GM06990 (cell line): ENCODE results near the gene THADA.

ENCODE experiments used
- DNase-seq: peaks from one replicate; pipeline ENCODE4 v3.0.0-alpha.2; 2011; ENCODE audit not compliant: insufficient read length; ENCODE audit errors: extremely low read depth
- H3K27me3 ChIP-seq: replicated peaks from 2 replicates; pipeline ENCODE4 v1.6.0; 2011; ENCODE audit warnings: low read length; ENCODE audit not compliant: control insufficient read depth, insufficient read depth
- H3K36me3 ChIP-seq: 2 replicates; pipeline ENCODE4 v1.5.1; 2011; ENCODE audit warnings: low read length; ENCODE audit not compliant: control insufficient read depth, insufficient read depth
- H3K4me3 ChIP-seq: replicated peaks from 2 replicates; pipeline ENCODE4 v1.5.1; 2011; ENCODE audit warnings: low read depth, mild to moderate bottlenecking, control low read depth, low read length
- CTCF ChIP-seq: IDR thresholded peaks from 2 replicates; pipeline ENCODE4 v1.5.1; 2011; ENCODE audit warnings: low read length, control low read depth, mild to moderate bottlenecking, inconsistent platforms; ENCODE audit not compliant: insufficient read depth, poor library complexity, severe bottlenecking

Gene THADA

DNA sequence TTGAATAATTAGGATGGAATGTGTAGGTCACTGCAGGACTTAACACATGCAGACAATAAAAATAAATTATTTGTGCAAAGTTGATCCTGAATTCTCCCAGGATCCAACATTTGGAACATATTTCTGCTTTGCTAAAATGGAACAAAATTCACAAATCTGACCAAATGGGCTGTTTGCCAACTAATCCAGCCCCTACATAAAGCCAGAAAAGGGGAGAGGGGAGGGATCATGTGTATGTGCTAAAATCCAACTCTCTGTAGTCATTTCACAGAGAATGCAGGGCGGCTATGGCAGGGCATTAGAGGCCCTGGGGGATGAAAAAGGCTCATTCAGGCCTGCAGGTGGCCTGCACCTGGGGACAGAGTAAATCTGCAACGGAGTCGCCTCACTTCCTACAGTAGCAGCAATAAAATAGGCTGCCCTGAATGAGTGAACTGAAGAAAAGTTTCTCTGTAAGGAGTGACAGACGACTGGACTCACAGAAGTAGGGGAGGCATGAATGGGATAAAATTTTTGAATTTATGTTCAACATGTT is 365.4 kb downstream of the THADA start:
- Histone ChIP-seq H3K36me3 (peaks cover 2% of the 10 kb centered on the region), H3K4me3 (no peak overlapping the region), H3K27me3 (no peaks in the 10 kb centered on the region)
- no peak for TF ChIP-seq CTCF
- DNase-seq, result no peak

DNA sequence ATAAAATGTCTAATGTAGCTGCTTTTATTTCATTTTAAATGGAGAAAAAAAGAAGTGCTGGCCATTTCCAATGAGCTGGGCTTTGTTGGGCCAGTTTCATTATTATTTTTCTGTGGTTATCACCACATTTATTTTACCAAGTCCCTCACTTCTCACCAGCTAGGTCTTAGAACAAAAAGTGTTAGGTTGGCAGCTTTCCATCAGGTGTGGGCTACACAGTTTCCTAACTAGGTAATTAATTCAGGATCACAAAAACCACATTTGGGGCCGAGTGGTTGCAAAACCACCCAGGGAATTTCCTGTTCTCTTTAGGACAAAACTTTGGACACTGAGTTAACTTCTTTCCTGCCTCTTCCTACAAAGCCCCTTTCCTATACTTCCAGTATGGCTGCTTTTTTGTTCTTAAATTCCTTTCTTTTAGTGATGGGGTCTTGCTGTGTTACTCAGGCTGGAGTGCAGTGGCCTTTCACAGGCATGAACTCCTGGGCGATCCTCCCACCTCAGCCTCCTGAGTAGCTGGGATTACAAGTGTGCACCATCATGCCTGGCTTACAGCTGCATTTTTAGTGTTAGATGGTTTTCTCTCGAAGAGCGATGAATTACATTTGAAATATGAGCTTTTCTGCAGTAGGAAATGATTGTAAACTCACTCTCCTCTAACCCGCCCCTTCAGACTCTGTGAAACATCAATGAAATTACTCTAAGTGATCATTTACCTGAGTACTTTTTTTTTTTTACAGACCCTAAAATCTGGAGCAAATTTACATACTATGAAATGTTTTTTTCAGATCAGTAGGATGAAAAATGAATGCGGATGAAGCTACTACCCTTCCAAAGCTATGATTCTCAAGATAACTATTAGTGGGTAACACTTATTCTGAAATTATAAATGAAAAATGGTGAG is 366.8 kb downstream of the THADA start:
- TF ChIP-seq CTCF, result no peak
- DNase-seq, result peak; percentile 58
- Histone ChIP-seq H3K36me3 (peaks cover 9% of the 10 kb centered on the region), H3K4me3 (no peak overlapping the region), H3K27me3 (no peaks in the 10 kb centered on the region)

- Histone ChIP-seq H3K27me3 (no peaks in the 10 kb centered on the region), H3K4me3 (no peak overlapping the region; the same call in 1 of the 2 replicates), H3K36me3 (peaks cover 10% of the 10 kb centered on the region)
- DNase-seq, result no peak
- TF ChIP-seq CTCF, result no peak
These were observed 367.5 kb downstream of the THADA start for GRCh38 chr2:43228321-43228751.

DNA sequence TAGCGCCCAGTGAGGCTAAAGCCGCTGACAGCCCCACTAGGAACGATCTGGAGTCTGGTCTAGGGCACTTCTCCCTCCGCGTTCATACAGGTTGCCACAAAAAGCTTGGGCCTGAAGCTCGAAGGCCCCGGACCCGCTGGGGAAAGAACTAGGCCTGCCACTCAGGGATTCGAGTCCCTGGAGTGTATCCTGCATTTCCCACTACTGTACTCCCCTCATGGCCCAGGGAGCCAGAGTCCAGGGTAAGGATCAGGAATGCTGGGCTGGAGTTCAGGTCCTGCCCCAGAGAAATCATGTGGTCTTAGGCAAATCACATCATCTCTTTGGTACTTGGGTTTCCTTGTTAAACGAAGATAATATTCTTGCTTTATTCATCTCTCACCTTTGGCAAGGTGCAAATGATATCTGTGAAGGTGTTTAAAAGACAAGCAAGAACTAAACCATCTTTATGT is 368.0 kb downstream of the THADA start:
- peak; percentile 23 for TF ChIP-seq CTCF
- peak overlapping the region; percentile 84 for H3K4me3 ChIP-seq
- DNase-seq, result no peak
- no peaks in the 10 kb centered on the region for H3K27me3 ChIP-seq
- H3K36me3 ChIP-seq, result peaks cover 10% of the 10 kb centered on the region

DNA sequence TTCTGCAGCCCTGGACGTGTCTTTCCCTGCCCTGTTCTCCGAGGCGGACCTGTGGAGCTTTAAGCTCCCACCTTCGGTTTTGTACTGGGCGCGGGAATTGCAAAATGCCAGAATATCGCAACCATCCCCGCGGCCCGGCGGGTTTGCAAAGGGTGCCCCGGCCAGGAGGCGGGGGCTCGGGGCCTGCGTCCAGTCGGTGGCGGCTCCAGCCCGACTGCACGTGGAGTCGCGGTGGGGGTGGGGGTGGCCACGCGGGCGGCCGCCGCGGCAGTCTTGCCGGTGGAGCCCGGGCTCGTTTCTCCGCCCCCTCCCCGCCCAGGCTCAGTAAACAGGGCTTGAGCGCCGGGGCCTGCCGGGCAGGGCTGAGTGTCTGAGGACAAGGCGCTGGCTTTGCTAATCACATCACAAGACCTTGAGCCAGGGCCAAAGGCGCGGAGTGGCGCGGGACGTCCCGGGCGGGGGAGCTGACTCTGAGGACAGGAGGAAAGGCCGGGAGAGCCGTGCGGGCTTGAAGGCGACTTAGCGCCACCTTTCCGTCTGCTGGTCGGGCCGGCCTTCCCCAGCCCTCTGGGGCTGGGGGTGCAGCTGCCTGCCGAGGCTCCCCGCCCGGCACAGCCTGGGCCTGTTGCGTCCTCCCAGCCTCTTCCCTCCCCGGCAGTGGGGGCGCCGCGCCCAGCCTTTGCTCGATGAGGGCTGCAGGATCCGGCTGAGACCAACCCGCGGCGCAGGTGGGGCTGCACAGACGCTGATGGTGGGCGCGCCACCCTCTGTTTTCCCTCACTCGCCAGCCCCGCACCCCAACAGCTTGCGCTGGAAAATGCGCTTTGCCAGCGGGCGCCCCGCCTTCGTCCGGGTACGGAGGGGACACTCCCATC is 368.6 kb downstream of the THADA start:
- H3K4me3 ChIP-seq, result peak overlapping the region; percentile 84
- peak; percentile 16 for TF ChIP-seq CTCF
- no peaks in the 10 kb centered on the region for H3K27me3 ChIP-seq
- peak; percentile 83 for DNase-seq
- H3K36me3 ChIP-seq, result peaks cover 8% of the 10 kb centered on the region
